ENCODE results near the gene CST4. TPM values are rescaled to one million over a fixed set of nuclear protein-coding genes. Genes with fewer than 3 reads are reported as not detected.

The CST4 gene
- total RNA-seq, 1 donor from 2014 or later = not detected

GRCh38 chr20:23641936-23642751 lies 46.7 kb downstream of the CST4 start:
- H3K4me3 Mint-ChIP-seq (ENCODE audit: unreplicated experiment) = no peak overlapping the region
- no peak overlapping the region for H3K27ac Mint-ChIP-seq (ENCODE audit: unreplicated experiment)
- peaks cover under 1% of the 10 kb centered on the region for H3K27me3 Mint-ChIP-seq (ENCODE audit: unreplicated experiment)
- no peaks in the 10 kb centered on the region for H3K9me3 Mint-ChIP-seq (ENCODE audit: unreplicated experiment)
- peaks cover 6% of the 10 kb centered on the region for H3K4me1 Mint-ChIP-seq (ENCODE audit: unreplicated experiment)
- no peak for DNase-seq (ENCODE audit: low spot score)
- H3K36me3 Mint-ChIP-seq (ENCODE audit: low read depth, unreplicated experiment) = no peaks in the 10 kb centered on the region
- no peak for TF ChIP-seq CTCF (IDR thresholded peaks at IDR 0.05; ENCODE audit: unreplicated experiment)

- TF ChIP-seq CTCF (IDR thresholded peaks at IDR 0.05; ENCODE audit: unreplicated experiment) = no peak
- no peak overlapping the region for H3K4me3 Mint-ChIP-seq (ENCODE audit: unreplicated experiment)
- no peaks in the 10 kb centered on the region for H3K9me3 Mint-ChIP-seq (ENCODE audit: unreplicated experiment)
- H3K27me3 Mint-ChIP-seq (ENCODE audit: unreplicated experiment) = peaks cover 6% of the 10 kb centered on the region
- peaks cover 15% of the 10 kb centered on the region for H3K4me1 Mint-ChIP-seq (ENCODE audit: unreplicated experiment)
- no peaks in the 10 kb centered on the region for H3K36me3 Mint-ChIP-seq (ENCODE audit: low read depth, unreplicated experiment)
- no peak overlapping the region for H3K27ac Mint-ChIP-seq (ENCODE audit: unreplicated experiment)
- no peak for DNase-seq (ENCODE audit: low spot score)
These were observed 47.9 kb downstream of the CST4 start for GRCh38 chr20:23640671-23641667.

GRCh38 chr20:23640018-23640601 lies 48.7 kb downstream of the CST4 start:
- H3K4me3 Mint-ChIP-seq (ENCODE audit: unreplicated experiment) = no peak overlapping the region
- peaks cover 17% of the 10 kb centered on the region for H3K4me1 Mint-ChIP-seq (ENCODE audit: unreplicated experiment)
- no peak overlapping the region for H3K27ac Mint-ChIP-seq (ENCODE audit: unreplicated experiment)
- H3K36me3 Mint-ChIP-seq (ENCODE audit: low read depth, unreplicated experiment) = no peaks in the 10 kb centered on the region
- H3K27me3 Mint-ChIP-seq (ENCODE audit: unreplicated experiment) = peaks cover 6% of the 10 kb centered on the region
- no peaks in the 10 kb centered on the region for H3K9me3 Mint-ChIP-seq (ENCODE audit: unreplicated experiment)
- no peak for TF ChIP-seq CTCF (IDR thresholded peaks at IDR 0.05; ENCODE audit: unreplicated experiment)
- no peak for DNase-seq (ENCODE audit: low spot score)

- H3K27me3 Mint-ChIP-seq (ENCODE audit: unreplicated experiment) = peaks cover 6% of the 10 kb centered on the region
- no peak for TF ChIP-seq CTCF (IDR thresholded peaks at IDR 0.05; ENCODE audit: unreplicated experiment)
- H3K4me1 Mint-ChIP-seq (ENCODE audit: unreplicated experiment) = peaks cover 21% of the 10 kb centered on the region
- peaks cover 6% of the 10 kb centered on the region for H3K36me3 Mint-ChIP-seq (ENCODE audit: low read depth, unreplicated experiment)
- H3K4me3 Mint-ChIP-seq (ENCODE audit: unreplicated experiment) = no peak overlapping the region
- DNase-seq (ENCODE audit: low spot score) = no peak
- H3K27ac Mint-ChIP-seq (ENCODE audit: unreplicated experiment) = peak overlapping the region; percentile 53
- H3K9me3 Mint-ChIP-seq (ENCODE audit: unreplicated experiment) = no peaks in the 10 kb centered on the region
These were observed 49.3 kb downstream of the CST4 start for GRCh38 chr20:23639490-23639958.

Data from endothelial cell (in vitro differentiated cells).